ENCODE data around the gene CNOT6L. TPM values are rescaled to one million over a fixed set of nuclear protein-coding genes. Genes with fewer than 3 reads are reported as not detected.

CNOT6L gene
- total RNA-seq, 2 donors from 2014 or later = 26.0 to 37.1 TPM

DNA sequence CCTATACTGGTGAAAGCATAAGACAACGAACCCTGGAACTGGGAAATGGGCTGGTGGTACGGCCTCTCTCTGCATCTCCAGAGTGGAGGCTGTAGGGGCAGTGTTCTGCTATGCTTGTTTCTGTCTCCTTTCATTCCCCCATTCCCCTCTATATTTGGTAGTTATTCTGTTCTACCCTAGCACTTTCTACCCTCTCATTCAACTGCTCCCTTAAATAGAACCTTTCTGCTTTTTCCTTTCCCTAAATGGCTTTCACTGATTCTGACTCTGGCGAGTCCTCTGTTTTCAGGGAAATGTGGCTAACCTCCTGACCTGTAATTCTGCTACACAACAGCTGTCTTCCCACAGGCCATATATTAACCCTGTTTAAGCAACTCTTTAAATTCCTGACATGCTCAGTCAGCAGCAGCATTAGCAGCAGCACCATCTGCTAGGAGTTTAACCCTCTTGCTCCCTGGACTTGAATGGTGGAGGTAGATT lies 119.4 kb downstream of the CNOT6L start:
- Histone ChIP-seq H3K27me3 (ENCODE audit: control insufficient read depth, insufficient read depth, low read length, poor library complexity, severe bottlenecking) (no peaks in the 10 kb centered on the region), H3K9me3 (ENCODE audit: control insufficient read depth, low read length) (no peaks in the 10 kb centered on the region), H3K9ac (ENCODE audit: extremely low read depth, low read length, poor library complexity, severe bottlenecking) (no peak overlapping the region), H3K27ac (ENCODE audit: low read depth, low read length) (peak overlapping the region; percentile 74), H3K4me1 (ENCODE audit: control insufficient read depth, insufficient read depth, low read length) (no peaks in the 10 kb centered on the region), H3K36me3 (ENCODE audit: control insufficient read depth, insufficient read depth, low read length) (no peaks in the 10 kb centered on the region), H3K4me3 (ENCODE audit: low read length) (peak overlapping the region; percentile 22)
- peak; percentile 71 for DNase-seq
- peaks cover 27% of the 10 kb centered on the region for H3K4me1 Mint-ChIP-seq
- H3K27ac Mint-ChIP-seq = peak overlapping the region; percentile 89
- WGBS, 2 experiments (ENCODE audit: insufficient coverage in 1 of 2, insufficient read length in 1 of 2) = 13 to 38% methylated on average over 1 to 3 of the region's 3 CpGs
- H3K9me3 Mint-ChIP-seq = no peaks in the 10 kb centered on the region
- H3K36me3 Mint-ChIP-seq (ENCODE audit: low read depth) = no peaks in the 10 kb centered on the region
- no peaks in the 10 kb centered on the region for H3K27me3 Mint-ChIP-seq (ENCODE audit: insufficient read depth)
- no peak overlapping the region for H3K4me3 Mint-ChIP-seq
- TF ChIP-seq CTCF (conservative IDR thresholded peaks at IDR 0.05) = peak; percentile 65

DNA sequence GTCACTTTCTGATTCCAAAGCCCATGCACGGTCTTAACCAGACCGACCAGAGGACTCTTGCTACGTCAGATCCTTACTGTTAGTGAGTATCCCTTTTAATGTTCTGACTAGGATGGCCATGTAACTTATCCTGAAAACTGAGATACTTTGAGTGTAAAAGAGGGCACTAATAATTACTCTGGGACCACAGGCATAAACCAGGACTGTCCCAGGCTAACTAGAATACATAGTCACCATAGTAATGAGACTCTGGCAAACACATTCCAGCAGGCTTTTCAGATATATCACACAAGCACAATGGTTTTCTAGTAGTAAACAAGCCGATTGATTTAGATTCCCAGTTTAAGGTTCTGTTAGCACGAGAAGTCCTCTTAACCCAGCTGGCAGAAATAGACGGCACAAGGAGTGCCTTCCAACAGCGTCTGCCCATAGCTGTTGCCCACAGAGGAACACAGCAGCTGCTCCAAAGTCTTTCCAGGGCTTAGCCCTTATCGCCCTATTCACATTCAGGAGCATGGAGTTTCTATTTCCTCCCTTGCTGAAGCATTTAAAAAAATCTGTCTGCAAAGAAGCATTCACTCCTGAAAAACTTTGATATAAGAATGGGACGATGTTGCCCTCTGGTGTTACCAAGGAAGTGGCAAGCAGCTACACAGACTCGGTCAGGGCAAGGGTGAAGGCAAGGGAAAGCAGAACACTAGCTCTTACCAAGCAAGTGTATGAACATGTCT lies 121.1 kb downstream of the CNOT6L start:
- no peaks in the 10 kb centered on the region for H3K4me1 ChIP-seq (ENCODE audit: control insufficient read depth, insufficient read depth, low read length)
- no peaks in the 10 kb centered on the region for H3K27me3 ChIP-seq (ENCODE audit: control insufficient read depth, insufficient read depth, low read length, poor library complexity, severe bottlenecking)
- Mint-ChIP-seq H3K27ac (no peak overlapping the region), H3K27me3 (ENCODE audit: insufficient read depth) (no peaks in the 10 kb centered on the region), H3K36me3 (ENCODE audit: low read depth) (no peaks in the 10 kb centered on the region), H3K9me3 (no peaks in the 10 kb centered on the region), H3K4me1 (peaks cover 27% of the 10 kb centered on the region), H3K4me3 (no peak overlapping the region)
- peak; percentile 68 for TF ChIP-seq CTCF (conservative IDR thresholded peaks at IDR 0.05)
- H3K4me3 ChIP-seq (ENCODE audit: low read length) = no peak overlapping the region
- H3K27ac ChIP-seq (ENCODE audit: low read depth, low read length) = no peak overlapping the region
- DNase-seq = peak; percentile 75
- 74 to 82% methylated on average over 5 to 10 of the region's 10 CpGs for WGBS, 2 experiments (ENCODE audit: insufficient coverage in 1 of 2, insufficient read length in 1 of 2)
- H3K9ac ChIP-seq (ENCODE audit: extremely low read depth, low read length, poor library complexity, severe bottlenecking) = no peak overlapping the region
- no peaks in the 10 kb centered on the region for H3K36me3 ChIP-seq (ENCODE audit: control insufficient read depth, insufficient read depth, low read length)
- no peaks in the 10 kb centered on the region for H3K9me3 ChIP-seq (ENCODE audit: control insufficient read depth, low read length)

GRCh38 chr4:77695774-77696173 lies 123.4 kb downstream of the CNOT6L start:
- H3K36me3 ChIP-seq (ENCODE audit: control insufficient read depth, insufficient read depth, low read length) = no peaks in the 10 kb centered on the region
- TF ChIP-seq CTCF (conservative IDR thresholded peaks at IDR 0.05) = no peak
- no peaks in the 10 kb centered on the region for H3K27me3 ChIP-seq (ENCODE audit: control insufficient read depth, insufficient read depth, low read length, poor library complexity, severe bottlenecking)
- WGBS, 2 experiments (ENCODE audit: insufficient coverage in 1 of 2, insufficient read length in 1 of 2) = 88 to 91% methylated on average over 2 of the region's 2 CpGs
- no peaks in the 10 kb centered on the region for H3K36me3 Mint-ChIP-seq (ENCODE audit: low read depth)
- H3K4me1 Mint-ChIP-seq = peaks cover 25% of the 10 kb centered on the region
- no peaks in the 10 kb centered on the region for H3K4me1 ChIP-seq (ENCODE audit: control insufficient read depth, insufficient read depth, low read length)
- H3K9ac ChIP-seq (ENCODE audit: extremely low read depth, low read length, poor library complexity, severe bottlenecking) = no peak overlapping the region
- no peak overlapping the region for H3K27ac Mint-ChIP-seq
- H3K9me3 Mint-ChIP-seq = no peaks in the 10 kb centered on the region
- H3K27ac ChIP-seq (ENCODE audit: low read depth, low read length) = no peak overlapping the region
- no peak overlapping the region for H3K4me3 ChIP-seq (ENCODE audit: low read length)
- no peaks in the 10 kb centered on the region for H3K27me3 Mint-ChIP-seq (ENCODE audit: insufficient read depth)
- H3K4me3 Mint-ChIP-seq = no peak overlapping the region
- H3K9me3 ChIP-seq (ENCODE audit: control insufficient read depth, low read length) = no peaks in the 10 kb centered on the region
- DNase-seq = no peak
